Activated T-cell treated with anti-CD3 and anti-CD28 coated beads, Interleukin-2, amount 50 U/mL, for 72 hours (primary cell): ENCODE data around the gene ZNF593OS. TPM values are rescaled to one million over a fixed set of nuclear protein-coding genes. Genes with fewer than 3 reads are reported as not detected.
A peak's percentile ranks its signal among the peaks of the same experiment; 100 is the strongest.

Experiments used
- ATAC-seq, 2 donors: fragments of 150-1000 bp; cut with Tn5 transposase; replicated peaks in 1 of 2; 2 replicates each; pipeline ENCODE4 v1.10.0; 2021; ENCODE audit warnings: moderate library complexity in 2 of 2, mild to moderate bottlenecking in 1 of 2
- DNase-seq, 2 donors: peaks; one replicate each; pipeline ENCODE4 v3.0.0; 2021 to 2022; ENCODE audit warnings: mixed read lengths in 1 of 2
- H3K27ac Mint-ChIP-seq: one replicate; pipeline ENCODE4 v1.8.0; 2022; ENCODE audit warnings: mild to moderate bottlenecking, moderate library complexity, mixed read lengths
- H3K27me3 Mint-ChIP-seq: one replicate; pipeline ENCODE4 v1.8.0; 2022; ENCODE audit warnings: low read depth, mixed read lengths
- H3K36me3 Mint-ChIP-seq, 2 donors: one replicate each; pipeline ENCODE4 v1.8.0; 2022; ENCODE audit warnings: mixed read lengths in 2 of 2, mild to moderate bottlenecking in 1 of 2; ENCODE audit not compliant: insufficient read depth in 2 of 2
- H3K4me1 Mint-ChIP-seq: one replicate; pipeline ENCODE4 v1.8.0; 2022; ENCODE audit warnings: low read depth, mixed read lengths
- H3K4me3 Mint-ChIP-seq, 2 donors: one replicate each; pipeline ENCODE4 v1.8.0; 2022; ENCODE audit warnings: mild to moderate bottlenecking in 2 of 2, mixed read lengths in 2 of 2, moderate library complexity in 2 of 2
- H3K9me3 Mint-ChIP-seq, 2 donors: one replicate each; pipeline ENCODE4 v1.8.0; 2022; ENCODE audit warnings: mixed read lengths in 2 of 2
- total RNA-seq, 2 donors: library from RNA; stranded (reverse); gene quantifications; one replicate each; pipeline ENCODE4 v1.2.3, GENCODE V29; 2022

ZNF593OS gene
- total RNA-seq, 2 donors from 2014 or later, result not detected

DNA sequence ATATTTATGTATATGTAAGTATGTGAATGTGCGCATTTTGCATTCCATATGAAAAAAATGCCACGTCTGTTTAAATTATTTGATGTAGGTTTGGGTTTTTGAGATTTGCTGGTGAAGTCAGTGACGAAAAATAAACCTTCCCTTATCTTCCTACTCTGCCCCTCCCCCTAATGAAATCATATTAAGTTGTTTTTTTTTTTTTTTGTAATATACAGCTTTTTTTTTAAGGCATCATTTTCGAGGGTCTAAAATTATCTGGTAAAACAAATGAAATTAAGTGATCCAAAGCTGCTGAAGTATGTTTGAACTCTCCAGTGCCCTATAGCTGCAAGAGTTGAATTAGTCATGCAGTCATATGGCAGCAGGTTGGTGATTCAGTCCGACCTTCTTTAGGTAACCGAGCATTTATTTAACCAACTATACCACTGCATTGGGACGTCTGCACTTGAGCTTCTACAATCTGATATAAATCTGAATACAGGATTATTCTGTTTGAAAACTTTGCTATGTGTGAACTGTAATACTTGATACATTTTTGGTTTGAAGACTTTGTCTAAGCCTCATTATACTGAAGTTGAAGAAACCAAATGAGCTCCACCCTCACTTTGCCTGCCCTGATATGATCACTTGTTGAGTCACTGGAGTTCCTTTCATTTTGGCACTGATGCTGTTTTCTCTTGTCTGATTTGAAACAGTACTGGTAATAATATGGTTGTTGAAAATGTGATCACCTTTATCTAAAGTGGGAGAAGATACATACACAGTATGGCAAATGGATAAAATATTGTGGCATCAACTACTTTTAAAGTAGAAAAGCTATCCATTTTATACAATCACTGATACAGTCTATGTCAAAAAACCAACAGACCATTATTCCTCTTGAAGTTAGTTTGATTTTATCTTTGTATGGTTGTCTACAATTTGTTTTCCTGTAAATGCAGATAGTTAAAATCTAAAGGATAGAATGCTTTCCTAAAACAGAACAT lies 48.4 kb downstream of the ZNF593OS start:
- no peaks in the 10 kb centered on the region for H3K9me3 Mint-ChIP-seq
- peaks cover 2% of the 10 kb centered on the region in 2 donors for H3K36me3 Mint-ChIP-seq
- ATAC-seq (peak; percentile 69 to 78), DNase-seq (peak; percentile 22 to 33)
- peaks cover 73% of the 10 kb centered on the region for H3K4me1 Mint-ChIP-seq
- peak overlapping the region; percentile 12 for H3K27ac Mint-ChIP-seq
- H3K27me3 Mint-ChIP-seq, result no peaks in the 10 kb centered on the region
- H3K4me3 Mint-ChIP-seq, result peak overlapping the region; percentile 13 to 57

DNA sequence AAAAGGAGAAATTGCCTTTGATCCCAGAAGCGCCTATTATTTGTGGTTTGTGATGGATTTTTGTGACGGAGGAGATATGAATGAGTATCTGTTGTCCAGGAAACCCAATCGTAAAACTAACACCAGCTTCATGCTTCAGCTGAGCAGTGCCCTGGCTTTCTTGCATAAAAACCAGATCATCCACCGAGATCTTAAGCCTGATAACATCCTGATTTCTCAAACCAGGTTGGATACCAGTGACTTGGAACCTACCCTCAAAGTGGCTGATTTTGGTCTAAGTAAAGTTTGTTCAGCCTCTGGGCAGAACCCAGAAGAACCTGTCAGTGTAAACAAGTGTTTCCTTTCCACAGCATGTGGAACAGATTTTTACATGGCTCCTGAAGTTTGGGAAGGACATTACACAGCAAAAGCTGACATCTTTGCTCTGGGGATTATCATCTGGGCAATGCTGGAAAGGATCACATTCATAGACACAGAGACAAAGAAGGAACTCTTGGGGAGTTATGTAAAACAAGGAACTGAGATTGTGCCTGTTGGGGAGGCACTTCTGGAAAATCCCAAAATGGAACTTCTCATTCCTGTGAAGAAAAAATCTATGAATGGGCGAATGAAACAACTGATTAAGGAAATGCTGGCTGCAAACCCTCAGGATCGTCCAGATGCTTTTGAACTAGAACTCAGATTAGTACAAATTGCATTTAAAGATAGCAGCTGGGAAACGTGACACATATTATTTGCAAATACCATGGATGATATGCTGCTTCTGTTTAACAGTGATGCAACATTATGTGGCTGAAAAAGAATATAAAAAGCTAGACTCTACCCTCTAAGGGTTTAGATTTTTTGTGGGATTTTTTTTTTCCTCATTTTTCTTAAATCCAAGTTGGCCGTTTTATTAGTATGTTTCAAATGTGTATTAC lies 49.5 kb downstream of the ZNF593OS start:
- H3K9me3 Mint-ChIP-seq, result no peaks in the 10 kb centered on the region
- DNase-seq (no peak), ATAC-seq (no peak)
- H3K36me3 Mint-ChIP-seq, result peaks cover 2 to 10% of the 10 kb centered on the region in 2 donors
- no peaks in the 10 kb centered on the region for H3K27me3 Mint-ChIP-seq
- no peak overlapping the region for H3K27ac Mint-ChIP-seq
- H3K4me3 Mint-ChIP-seq, result no peak overlapping the region
- H3K4me1 Mint-ChIP-seq, result peaks cover 69% of the 10 kb centered on the region

DNA sequence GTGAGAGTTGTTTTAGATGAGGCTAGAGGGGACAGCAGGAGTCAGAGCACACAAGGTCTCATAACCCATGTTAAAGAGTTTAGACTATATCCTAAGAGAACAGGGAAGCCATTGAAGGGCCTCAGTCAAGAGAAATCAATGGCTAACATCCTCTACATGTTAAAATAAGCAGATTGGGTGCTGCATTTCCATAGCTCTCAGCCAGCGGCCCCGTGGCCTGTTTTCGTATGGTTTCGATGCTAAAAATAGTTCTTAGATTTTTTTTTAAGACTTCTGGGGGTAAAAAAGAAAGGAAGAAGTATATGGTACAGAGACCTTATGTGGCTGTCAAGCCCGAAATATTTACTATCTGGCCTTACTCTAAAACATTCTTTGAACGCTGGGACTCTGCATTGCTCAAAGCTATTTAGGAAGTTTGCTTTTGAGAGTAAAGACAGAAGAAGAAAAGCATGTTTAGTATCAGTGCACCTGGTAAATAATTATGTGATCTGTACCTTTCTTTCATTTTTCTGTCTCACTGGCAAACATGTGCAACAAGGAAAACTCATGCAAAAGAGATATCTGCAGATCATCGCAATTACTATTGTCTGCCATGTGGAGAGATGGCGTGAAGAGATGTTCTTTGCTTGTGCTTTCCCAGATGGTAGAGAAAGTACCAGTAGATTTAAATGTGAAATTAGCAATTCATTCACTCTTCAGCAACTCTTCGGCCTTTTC lies 51.6 kb downstream of the ZNF593OS start:
- Mint-ChIP-seq H3K4me1 (peaks cover 48% of the 10 kb centered on the region), H3K27ac (peak overlapping the region; percentile 60), H3K27me3 (no peaks in the 10 kb centered on the region), H3K9me3 (no peaks in the 10 kb centered on the region), H3K36me3 (peaks cover 2 to 10% of the 10 kb centered on the region in 2 donors), H3K4me3 (peak overlapping the region in 1 of 2 donors; percentile 19)
- DNase-seq (no peak), ATAC-seq (no peak)

Other genes with a start within 250 kb of the ZNF593OS start
- 10 to 100 TPM in 1 of 2 donors, 1 to 10 TPM in 1; 8.4 to 10.1 TPM for gene PAFAH2, start 173.8 kb downstream of the ZNF593OS start, total RNA-seq
- not detected for gene EXTL1, start 150.1 kb downstream of the ZNF593OS start, total RNA-seq
- not detected for gene SLC30A2, start 125.7 kb downstream of the ZNF593OS start, total RNA-seq
- gene TRIM63, start 104.2 kb downstream of the ZNF593OS start, total RNA-seq, result under 1 TPM in 1 of 2 donors, not detected in 1; 0.35 TPM
- gene PDIK1L, start 60.0 kb downstream of the ZNF593OS start, total RNA-seq, result 10 to 100 TPM; 17.9 to 22.5 TPM
- gene FAM110D, start 12.8 kb downstream of the ZNF593OS start, total RNA-seq, result not detected
- gene C1orf232, start 2.9 kb downstream of the ZNF593OS start, total RNA-seq, result not detected
- gene ZNF593, start 1.9 kb downstream of the ZNF593OS start, total RNA-seq, result 10 to 100 TPM; 34.1 to 42.4 TPM
- 1 to 10 TPM; 1.1 to 5.0 TPM for gene CNKSR1, start 5.7 kb upstream of the ZNF593OS start, total RNA-seq
- gene CATSPER4, start 18.8 kb upstream of the ZNF593OS start, total RNA-seq, result under 1 TPM in 1 of 2 donors, not detected in 1; 0.19 TPM
- 10 to 100 TPM; 30.8 to 34.6 TPM for gene CEP85, start 62.4 kb upstream of the ZNF593OS start, total RNA-seq
- gene SH3BGRL3, start 108.3 kb upstream of the ZNF593OS start, total RNA-seq, result 100 to 1,000 TPM; 148 to 165 TPM
- gene UBXN11, start 134.8 kb upstream of the ZNF593OS start, total RNA-seq, result 10 to 100 TPM; 19.1 to 19.3 TPM
- gene CD52, start 146.1 kb upstream of the ZNF593OS start, total RNA-seq, result 100 to 1,000 TPM; 213 to 245 TPM
- gene CRYBG2, start 182.3 kb upstream of the ZNF593OS start, total RNA-seq, result 1 to 10 TPM; 1.6 to 2.3 TPM
- gene ZNF683, start 200.9 kb upstream of the ZNF593OS start, total RNA-seq, result under 1 TPM in 1 of 2 donors, not detected in 1; 0.25 TPM
- not detected for gene LIN28A, start 239.0 kb upstream of the ZNF593OS start, total RNA-seq